DOHH2 (cell line): ENCODE results near the gene DISC1.
"Not testable (repeated sequence)": the region's sequence is repeated elsewhere in the genome, so short reads cannot be mapped to it uniquely, and the experiment has no call there.

ENCODE experiments used
- H3F3A ChIP-seq: fragments of 200-600 bp; sonication (generic), shearing (Covaris generic); 2 replicates; pipeline ENCODE4 v1.6.0; 2016; ENCODE audit warnings: antibody characterized with exemption, mild to moderate bottlenecking; ENCODE audit not compliant: control insufficient read depth, insufficient read depth
- H3K27ac ChIP-seq: fragments of 200-600 bp; sonication (generic); 2 replicates; pipeline ENCODE4 v1.5.1; 2014; ENCODE audit warnings: low read depth, mild to moderate bottlenecking, low read length, moderate library complexity
- H3K27me3 ChIP-seq: fragments of 200-600 bp; sonication (generic); 2 replicates; pipeline ENCODE4 v1.6.1; 2014; ENCODE audit warnings: mild to moderate bottlenecking, low read length, mixed read lengths; ENCODE audit not compliant: control insufficient read depth
- H3K36me3 ChIP-seq: fragments of 200-600 bp; sonication (generic); 2 replicates; pipeline ENCODE4 v1.6.1; 2014; ENCODE audit warnings: mild to moderate bottlenecking, low read length, moderate library complexity, mixed read lengths; ENCODE audit not compliant: control insufficient read depth
- H3K4me1 ChIP-seq: fragments of 200-600 bp; sonication (generic); 2 replicates; pipeline ENCODE4 v1.6.1; 2014; ENCODE audit warnings: mild to moderate bottlenecking, low read length, mixed read lengths; ENCODE audit not compliant: control insufficient read depth
- H3K4me2 ChIP-seq: fragments of 200-600 bp; sonication (generic); 2 replicates; pipeline ENCODE4 v1.6.0; 2014; ENCODE audit warnings: mild to moderate bottlenecking, low read length, moderate library complexity
- H3K4me3 ChIP-seq: fragments of 200-600 bp; sonication (generic); 2 replicates; pipeline ENCODE4 v1.5.1; 2014; ENCODE audit warnings: mild to moderate bottlenecking, low read length, mixed read lengths
- H3K79me2 ChIP-seq: fragments of 200-600 bp; sonication (generic); 2 replicates; pipeline ENCODE4 v1.6.1; 2014; ENCODE audit warnings: mild to moderate bottlenecking, low read length, mixed read lengths; ENCODE audit not compliant: control insufficient read depth
- H3K9me2 ChIP-seq: fragments of 200-600 bp; sonication (generic); replicated peaks from 2 replicates; pipeline ENCODE4 v1.6.1; 2014; ENCODE audit warnings: mild to moderate bottlenecking, low read length, mixed read lengths; ENCODE audit not compliant: control insufficient read depth
- H3K9me3 ChIP-seq: fragments of 200-600 bp; sonication (generic); 2 replicates; pipeline ENCODE4 v1.6.1; 2014; ENCODE audit warnings: antibody characterized with exemption, low read length, mixed read lengths; ENCODE audit not compliant: control insufficient read depth, insufficient read depth
- H4K20me1 ChIP-seq: fragments of 200-600 bp; sonication (generic); 2 replicates; pipeline ENCODE4 v1.6.0; 2014; ENCODE audit warnings: low read depth, mild to moderate bottlenecking, antibody characterized with exemption, low read length, moderate library complexity; ENCODE audit not compliant: control insufficient read depth, insufficient read depth
- CTCF ChIP-seq: fragments of 200-600 bp; sonication (generic); IDR thresholded peaks from one replicate; pipeline ENCODE4 v1.5.1; 2014; ENCODE audit warnings: antibody characterized with exemption, mild to moderate bottlenecking, low read depth, low read length; ENCODE audit not compliant: poor library complexity, severe bottlenecking
- EZH2phosphoT487 ChIP-seq: fragments of 200-600 bp; sonication (generic); IDR thresholded peaks from 2 replicates; pipeline ENCODE4 v1.6.1; 2017; ENCODE audit warnings: borderline replicate concordance, mild to moderate bottlenecking, antibody characterized with exemption, low read length, moderate library complexity, mixed read lengths

Gene DISC1

GRCh38 chr1:231964961-231965360 is 338.4 kb downstream of the DISC1 start:
- H3K36me3 ChIP-seq: no peaks in the 10 kb centered on the region
- no peaks in the 10 kb centered on the region for H3K79me2 ChIP-seq
- H3K4me2 ChIP-seq: no peak overlapping the region
- H3K27me3 ChIP-seq: no peaks in the 10 kb centered on the region
- TF ChIP-seq EZH2phosphoT487 (no peak), CTCF (no peak)
- H3K4me1 ChIP-seq: no peaks in the 10 kb centered on the region
- H4K20me1 ChIP-seq: no peaks in the 10 kb centered on the region
- H3K9me2 ChIP-seq: no peaks in the 10 kb centered on the region
- H3K9me3 ChIP-seq: no peaks in the 10 kb centered on the region
- no peak overlapping the region for H3K27ac ChIP-seq
- H3F3A ChIP-seq: no peaks in the 10 kb centered on the region
- no peak overlapping the region for H3K4me3 ChIP-seq

GRCh38 chr1:231965615-231966014 is 339.0 kb downstream of the DISC1 start:
- Histone ChIP-seq H3K9me2 (no peaks in the 10 kb centered on the region), H3F3A (no peaks in the 10 kb centered on the region), H4K20me1 (no peaks in the 10 kb centered on the region), H3K4me2 (no peak overlapping the region), H3K9me3 (no peaks in the 10 kb centered on the region), H3K36me3 (no peaks in the 10 kb centered on the region), H3K79me2 (no peaks in the 10 kb centered on the region), H3K4me1 (no peaks in the 10 kb centered on the region), H3K27ac (no peak overlapping the region), H3K4me3 (no peak overlapping the region), H3K27me3 (no peaks in the 10 kb centered on the region)
- TF ChIP-seq CTCF (no peak), EZH2phosphoT487 (no peak)

- Histone ChIP-seq H3K4me2 (no peak overlapping the region), H3K79me2 (no peaks in the 10 kb centered on the region), H3K4me3 (no peak overlapping the region), H3K9me3 (no peaks in the 10 kb centered on the region), H3F3A (no peaks in the 10 kb centered on the region), H3K9me2 (no peaks in the 10 kb centered on the region), H4K20me1 (no peaks in the 10 kb centered on the region), H3K27ac (no peak overlapping the region), H3K4me1 (no peaks in the 10 kb centered on the region), H3K36me3 (no peaks in the 10 kb centered on the region), H3K27me3 (no peaks in the 10 kb centered on the region)
- no peak for TF ChIP-seq CTCF
- TF ChIP-seq EZH2phosphoT487: no peak
These were observed 340.4 kb downstream of the DISC1 start for GRCh38 chr1:231966983-231967382.

- Histone ChIP-seq H3K79me2 (no peaks in the 10 kb centered on the region), H3K9me3 (no peaks in the 10 kb centered on the region), H3K9me2 (no peaks in the 10 kb centered on the region), H3K4me3 (no peak overlapping the region), H3K27me3 (no peaks in the 10 kb centered on the region), H3K4me2 (no peak overlapping the region), H3K27ac (no peak overlapping the region), H3K4me1 (no peaks in the 10 kb centered on the region), H4K20me1 (no peaks in the 10 kb centered on the region), H3F3A (no peaks in the 10 kb centered on the region), H3K36me3 (no peaks in the 10 kb centered on the region)
- no peak for TF ChIP-seq EZH2phosphoT487
- TF ChIP-seq CTCF: no peak
These were observed 342.5 kb downstream of the DISC1 start for GRCh38 chr1:231969076-231969475.

GRCh38 chr1:231969761-231970160 is 343.2 kb downstream of the DISC1 start:
- not testable (repeated sequence) for H3K27me3 ChIP-seq, H4K20me1 ChIP-seq, H3K4me1 ChIP-seq, H3K9me3 ChIP-seq, H3K4me2 ChIP-seq, H3K79me2 ChIP-seq, H3K36me3 ChIP-seq, H3K27ac ChIP-seq, H3F3A ChIP-seq, H3K4me3 ChIP-seq, H3K9me2 ChIP-seq
